ENCODE data around the gene MTMR3.
A peak's percentile ranks its signal among the peaks of the same experiment; 100 is the strongest.
"Not testable (repeated sequence)": the region's sequence is repeated elsewhere in the genome, so short reads cannot be mapped to it uniquely, and the experiment has no call there.

MTMR3 gene

DNA sequence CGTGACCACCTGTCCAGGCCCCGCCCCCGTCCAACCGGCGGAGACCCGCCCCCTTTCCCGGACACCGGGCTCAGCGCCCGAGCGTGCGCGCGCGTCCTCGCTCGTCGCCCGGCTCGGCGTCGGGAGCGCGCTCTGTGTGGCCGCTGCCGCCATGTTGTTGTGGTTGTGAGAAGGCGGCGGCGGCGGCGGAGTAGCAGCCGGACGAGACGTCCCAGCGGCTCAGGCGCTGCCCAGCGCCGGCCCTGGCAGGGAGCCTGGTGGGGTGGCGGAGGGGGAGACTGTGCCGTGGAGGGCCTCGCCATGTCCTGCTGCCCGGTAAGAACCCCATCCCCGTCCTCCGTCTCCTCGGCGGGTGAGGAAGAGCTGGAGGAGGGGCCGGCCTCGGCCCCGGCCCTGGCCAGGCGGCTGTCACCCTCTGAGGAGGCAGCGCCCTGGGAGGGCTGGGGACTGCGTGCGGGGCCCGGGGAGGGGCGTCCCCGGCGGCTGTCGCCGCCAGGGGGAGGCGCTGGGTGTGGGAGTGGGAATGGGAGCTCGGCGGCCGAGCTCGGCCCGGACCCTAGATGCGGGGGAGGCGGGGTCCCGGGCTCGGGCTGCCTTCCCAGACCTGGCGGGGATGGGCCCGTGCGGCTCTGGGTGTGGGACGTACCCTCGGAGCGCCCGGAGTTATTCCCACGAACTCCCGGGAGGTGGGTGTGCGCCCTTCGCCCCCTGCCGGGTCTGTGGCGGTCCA lies at the start of gene MTMR3:
TSS of gene MTMR3 (plus strand) at position 130 of the 730 bp plus-strand sequence. CDS start 87,886 bp downstream, outside the sequence.
- peak; percentile 94 for DNase-seq

GRCh38 chr22:29833392-29833965 lies 49.5 kb upstream of the MTMR3 start:
- DNase-seq = no peak

GRCh38 chr22:29834046-29834445 lies 48.9 kb upstream of the MTMR3 start:
- DNase-seq = no peak

DNA sequence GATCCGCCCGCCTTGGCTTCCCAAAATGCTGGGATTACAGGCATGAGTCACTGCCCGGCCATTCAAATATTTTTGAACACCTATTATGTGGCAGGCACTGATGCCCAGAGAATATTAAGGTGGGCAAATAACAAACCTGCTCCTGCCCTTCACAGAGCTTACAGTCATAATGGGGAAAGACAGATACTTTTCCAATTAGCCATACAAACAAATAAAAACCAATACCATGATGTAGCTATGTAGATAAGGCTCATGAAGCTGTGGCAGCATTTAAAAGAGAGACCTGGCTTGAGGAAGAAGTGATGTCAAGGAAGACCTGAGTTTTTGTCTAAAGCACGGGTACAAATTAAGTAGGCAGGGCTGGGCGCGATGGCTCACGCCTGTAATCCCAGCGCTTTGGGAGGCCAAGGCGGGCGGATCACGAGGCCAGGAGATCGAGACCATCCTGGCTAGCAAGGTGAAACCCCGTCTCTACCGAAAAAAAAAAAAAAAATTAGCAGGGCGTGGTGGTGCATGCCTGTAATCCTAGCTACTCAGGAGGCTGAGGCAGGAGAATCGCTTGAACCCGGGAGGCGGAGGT lies 46.1 kb upstream of the MTMR3 start:
- not testable (repeated sequence) for DNase-seq

GRCh38 chr22:29837741-29838598 lies 45.0 kb upstream of the MTMR3 start, which contains the start of gene ASCC2:
TSS of gene ASCC2 (minus strand) at chr22:29838274. CDS start at chr22:29832325, 5,949 bp downstream.
- DNase-seq = peak; percentile 100

DNA sequence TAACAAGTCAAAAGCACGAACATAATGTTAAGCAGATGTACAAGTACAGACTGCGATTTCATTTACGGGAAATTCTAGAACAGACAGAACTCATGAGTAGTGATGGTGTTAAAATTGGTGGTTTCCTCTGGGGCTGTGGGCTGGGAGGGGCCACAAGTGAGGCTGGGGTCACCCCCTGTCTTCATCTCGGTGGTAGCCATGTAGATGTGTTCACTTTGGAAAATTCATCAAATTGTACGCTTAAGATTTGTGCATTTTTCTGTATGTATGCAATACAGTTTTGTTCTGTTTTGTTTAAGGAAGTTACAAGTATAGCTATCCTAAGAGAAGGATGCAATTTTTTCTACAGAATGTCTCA lies 44.4 kb upstream of the MTMR3 start:
- DNase-seq = no peak

DNA sequence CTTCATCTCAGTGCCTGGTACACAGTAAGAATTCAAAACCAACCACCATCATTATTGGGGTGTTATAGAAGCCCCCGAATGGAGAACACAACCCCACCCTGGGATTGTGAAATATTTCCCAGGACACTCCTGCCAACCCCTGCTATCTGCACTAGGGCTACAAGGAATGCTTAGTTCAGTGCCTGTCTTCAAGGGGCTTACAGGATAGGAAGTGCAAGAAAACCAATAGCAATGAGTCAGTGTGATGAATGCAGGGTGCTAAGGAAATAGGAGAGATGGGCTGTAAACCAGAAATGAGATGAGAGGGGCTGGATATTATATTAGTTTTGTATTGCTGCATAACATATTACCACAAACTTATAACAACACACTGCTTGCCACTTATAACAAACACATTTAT lies 43.9 kb upstream of the MTMR3 start:
- no peak for DNase-seq

DNA sequence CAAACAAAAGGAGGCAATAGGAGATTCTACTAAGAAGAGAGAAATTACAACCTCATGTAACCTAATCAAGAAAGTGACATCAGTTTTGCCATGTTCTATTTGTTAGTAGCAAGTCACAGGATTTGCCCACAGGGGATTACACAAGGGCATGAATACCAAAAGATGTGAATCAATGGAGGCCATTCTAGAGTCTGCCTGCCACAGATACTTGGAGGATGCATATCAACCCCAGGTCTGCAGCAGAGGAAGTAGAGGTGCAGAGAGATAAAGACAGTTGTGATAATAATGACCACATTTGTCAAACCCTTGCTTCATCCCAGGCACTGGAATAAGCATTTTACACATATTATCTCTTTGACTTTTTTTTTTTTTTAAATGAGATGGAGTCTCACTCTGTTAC lies 42.5 kb upstream of the MTMR3 start:
- no peak for DNase-seq

DNA sequence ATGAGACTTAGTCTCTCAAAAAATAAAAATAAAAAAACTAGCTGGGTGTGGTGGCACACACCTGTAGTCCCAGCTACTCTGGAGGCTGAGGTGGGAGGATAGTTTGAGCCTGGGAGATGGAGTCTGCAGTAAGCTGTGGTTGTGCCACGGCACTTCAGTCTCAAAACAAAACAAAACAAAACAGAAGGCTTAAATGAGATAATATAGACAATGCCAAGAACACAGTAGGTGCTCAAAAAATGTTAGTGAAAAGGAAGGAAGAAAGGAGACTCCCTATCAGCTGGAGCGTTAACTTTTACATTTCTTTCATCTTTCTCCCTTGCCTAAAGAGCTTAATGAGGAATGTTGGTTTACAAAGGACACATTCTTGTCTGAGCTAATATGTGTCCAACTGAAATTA lies 40.8 kb upstream of the MTMR3 start:
- DNase-seq = no peak

DNA sequence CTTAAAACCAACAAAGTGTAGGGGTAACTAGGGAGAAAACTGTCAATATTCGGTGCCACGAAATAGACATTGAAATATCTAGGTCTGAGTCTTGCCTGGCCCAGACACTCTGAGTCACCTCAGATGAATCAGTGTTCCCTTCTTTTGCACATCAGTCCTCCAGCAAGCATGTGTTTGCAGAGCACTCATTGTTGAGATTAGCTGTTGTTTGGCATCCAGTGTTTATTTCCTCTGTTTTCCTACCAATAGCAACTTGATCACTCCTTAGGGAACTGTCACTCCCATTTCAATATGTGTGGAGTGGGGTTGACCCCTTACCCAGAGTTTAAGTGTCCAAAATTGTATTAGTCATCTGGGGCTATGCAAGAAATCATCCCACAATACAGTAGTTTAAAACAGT lies 40.2 kb upstream of the MTMR3 start:
- DNase-seq = no peak

DNA sequence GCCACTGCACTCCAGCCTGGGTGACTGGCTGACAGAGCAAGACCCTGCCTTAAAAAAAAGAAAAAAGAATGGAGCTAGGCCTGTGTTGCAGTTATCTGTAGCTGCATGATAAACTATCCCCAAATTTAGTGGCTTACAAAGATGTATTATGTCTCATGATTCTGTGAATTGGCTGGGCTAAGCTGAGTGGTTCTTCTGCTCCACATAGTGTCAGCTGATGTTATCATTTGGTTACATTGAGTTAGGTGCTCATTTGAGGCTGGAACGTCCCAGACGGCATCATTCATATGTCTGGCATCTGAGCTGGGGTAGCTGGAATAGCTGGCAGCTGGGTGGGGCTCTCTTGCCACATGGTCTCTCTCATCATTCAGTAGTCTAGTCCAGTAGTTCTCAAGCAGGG lies 36.7 kb upstream of the MTMR3 start:
- no peak for DNase-seq

DNA sequence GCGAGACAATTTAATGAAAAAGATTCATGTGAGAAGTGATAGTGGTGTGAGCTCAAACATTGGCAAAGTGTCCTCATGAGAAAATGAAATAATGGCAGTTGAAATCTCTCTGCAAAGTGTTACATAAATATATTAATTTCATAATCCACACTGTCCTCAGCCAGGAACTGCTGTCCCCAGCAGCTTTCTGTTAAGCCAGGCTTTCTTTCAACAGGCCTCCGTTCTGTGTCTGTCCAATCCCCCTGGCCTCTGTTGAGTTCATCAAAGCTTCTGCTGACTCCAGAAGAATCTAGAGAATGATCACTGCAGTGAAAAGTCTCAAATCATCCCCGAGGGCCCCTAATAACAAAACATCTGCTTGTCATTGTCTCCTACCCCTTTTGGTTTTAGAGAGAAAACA lies 34.9 kb upstream of the MTMR3 start:
- no peak for DNase-seq

DNA sequence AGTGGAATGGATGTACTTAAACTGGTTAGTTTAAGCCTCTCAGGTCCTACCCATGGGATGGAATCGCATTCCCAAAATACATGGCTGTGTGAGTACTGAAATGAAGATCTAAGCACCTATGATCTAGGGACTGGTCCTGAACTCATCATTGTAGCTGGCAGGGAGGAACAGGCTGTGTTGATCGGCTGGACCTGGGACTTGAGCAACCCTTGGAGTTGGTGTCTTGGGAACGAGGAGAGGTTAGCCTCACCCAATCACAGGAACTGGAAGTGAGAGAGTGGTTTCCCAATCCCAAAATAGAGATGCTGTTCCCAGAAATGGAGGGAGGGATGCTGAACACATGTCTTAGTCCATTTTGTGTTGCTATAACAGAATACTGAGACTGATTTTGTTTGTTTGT lies 28.5 kb upstream of the MTMR3 start:
- DNase-seq = no peak

DNA sequence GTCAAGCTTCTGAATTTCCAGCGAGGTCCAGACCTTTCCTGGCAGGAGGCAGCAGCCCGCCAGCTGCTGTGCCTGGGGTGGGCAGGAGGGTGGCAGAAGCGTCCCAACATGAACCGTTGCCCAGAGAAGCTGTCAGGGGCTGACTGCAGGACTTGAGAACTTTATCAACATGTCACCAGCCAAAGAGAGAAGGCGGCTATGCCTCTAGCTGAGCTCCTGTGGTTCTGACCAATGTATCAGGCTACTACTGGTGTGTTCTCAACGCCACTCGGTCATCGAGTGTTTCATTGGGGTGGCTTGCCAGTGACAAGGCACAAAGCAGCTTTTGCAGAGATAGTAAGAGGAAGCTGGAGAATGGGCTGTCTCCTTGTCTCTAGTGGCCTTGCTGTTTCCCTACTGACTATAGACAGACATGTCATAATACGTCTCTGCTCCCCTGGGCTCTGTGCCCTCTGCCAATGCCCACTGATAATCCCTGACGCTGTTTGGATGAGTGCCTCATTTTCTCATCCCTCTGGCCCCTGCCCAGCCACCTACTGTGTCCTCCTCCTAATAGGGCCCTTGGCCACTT lies 27.3 kb upstream of the MTMR3 start:
- no peak for DNase-seq

- no peak for DNase-seq
Observed at GRCh38 chr22:29856496-29856895, 26.5 kb upstream of the MTMR3 start.

GRCh38 chr22:29859030-29859429 lies 23.9 kb upstream of the MTMR3 start:
- DNase-seq = not testable (repeated sequence)

DNA sequence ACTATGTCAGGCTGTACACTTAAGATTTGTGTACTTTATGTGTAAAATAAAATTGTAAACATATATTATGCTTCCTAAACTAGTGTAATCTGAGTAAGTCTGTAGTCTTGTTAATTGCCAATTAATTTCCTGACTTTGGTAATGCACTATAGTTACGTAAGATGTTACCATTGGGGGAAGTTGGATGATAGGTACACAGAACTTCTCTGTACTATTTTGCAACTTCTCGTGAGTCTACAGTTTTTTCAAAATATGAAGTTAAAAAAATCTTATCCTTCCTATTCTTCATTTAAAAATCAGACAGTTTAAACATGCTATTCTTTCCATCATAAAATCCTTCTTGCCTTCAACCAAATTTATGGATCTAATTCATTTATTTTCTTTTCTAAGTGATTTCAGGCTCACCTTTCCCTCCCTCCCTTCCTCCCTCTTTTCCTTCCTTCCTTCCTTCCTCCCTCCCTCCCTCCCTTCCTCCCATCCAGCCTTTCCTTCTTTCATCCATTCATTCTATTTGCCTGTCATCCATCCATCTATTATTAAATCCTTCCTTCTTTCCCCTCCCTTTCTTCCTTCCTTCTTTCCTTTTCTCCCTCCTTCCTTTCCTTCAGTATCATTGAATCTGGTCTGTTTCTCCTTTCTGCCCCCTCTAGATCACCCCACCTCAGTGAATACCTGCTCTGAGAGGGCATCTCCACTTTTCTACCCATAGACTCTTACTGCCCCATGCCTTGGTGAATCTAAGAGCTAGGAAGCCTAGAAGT lies 22.8 kb upstream of the MTMR3 start:
- no peak for DNase-seq

DNA sequence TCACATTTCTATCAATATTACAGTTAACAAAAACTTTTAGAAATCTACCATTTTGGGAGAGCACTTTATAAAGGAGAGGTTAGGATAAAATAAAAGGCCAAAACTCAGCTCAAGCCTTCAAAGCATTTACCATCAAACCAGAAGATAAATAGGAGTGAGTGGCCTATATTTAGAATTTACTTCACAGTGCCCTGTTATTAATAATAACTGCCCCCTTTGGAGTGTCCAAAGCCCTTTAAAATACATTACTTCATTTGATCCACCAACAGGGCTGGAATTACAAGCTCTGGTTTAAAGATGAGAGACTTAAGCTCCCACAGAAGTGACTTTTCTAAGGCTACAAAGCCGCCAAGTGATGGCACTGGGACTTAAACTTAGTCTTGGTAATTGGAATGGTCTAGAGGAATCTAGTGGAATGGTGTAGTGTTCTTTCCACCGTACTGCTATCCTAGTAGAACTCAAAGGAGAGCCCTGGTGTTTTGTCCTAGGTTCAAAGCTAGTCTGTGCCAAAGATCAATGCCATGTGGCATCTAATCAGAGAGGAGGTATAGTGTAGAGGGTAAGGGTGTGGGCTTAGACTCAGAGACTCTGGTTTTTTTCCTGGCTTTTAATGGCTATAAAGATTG lies 21.2 kb upstream of the MTMR3 start:
- no peak for DNase-seq

DNA sequence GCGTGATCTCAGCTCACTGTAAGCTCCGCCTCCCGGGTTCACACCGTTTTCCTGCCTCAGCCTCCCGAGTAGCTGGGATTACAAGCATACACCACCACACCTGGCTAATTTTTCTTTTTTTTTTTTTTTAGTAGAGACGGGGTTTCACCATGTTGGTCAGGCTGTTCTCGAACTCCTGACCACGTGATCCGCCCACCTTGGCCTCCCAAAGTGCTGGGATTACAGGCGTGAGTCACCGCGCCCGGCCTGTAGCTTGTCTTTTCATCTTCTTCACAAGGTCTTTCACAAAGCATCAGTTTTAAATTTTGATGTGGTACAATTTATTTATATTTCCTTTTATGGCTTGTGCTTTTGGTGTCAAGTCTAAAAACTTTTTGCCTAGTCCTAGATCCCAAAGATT lies 17.4 kb upstream of the MTMR3 start:
- not testable (repeated sequence) for DNase-seq

DNA sequence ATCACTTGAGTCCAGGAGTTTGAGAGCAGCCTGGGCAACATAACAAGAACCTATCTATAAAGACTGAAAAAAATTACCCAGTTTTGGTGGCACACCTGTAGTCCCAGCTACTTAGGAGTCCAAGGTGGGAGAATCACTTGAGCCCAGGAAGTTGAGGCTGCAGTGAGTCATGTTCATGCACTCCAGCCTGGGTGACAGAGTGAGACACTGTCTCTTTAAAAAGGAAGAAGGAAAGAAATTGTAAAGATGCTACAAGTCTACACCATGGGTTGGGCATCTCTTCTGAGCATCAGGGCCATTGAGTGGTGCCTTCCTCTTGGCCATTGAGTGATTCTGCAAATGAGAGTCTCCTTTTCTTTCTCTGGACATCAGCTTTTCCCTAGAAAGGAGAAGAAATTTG lies 15.7 kb upstream of the MTMR3 start:
- DNase-seq = no peak

- no peak for DNase-seq
Observed at GRCh38 chr22:29867851-29868250, 15.1 kb upstream of the MTMR3 start.

DNA sequence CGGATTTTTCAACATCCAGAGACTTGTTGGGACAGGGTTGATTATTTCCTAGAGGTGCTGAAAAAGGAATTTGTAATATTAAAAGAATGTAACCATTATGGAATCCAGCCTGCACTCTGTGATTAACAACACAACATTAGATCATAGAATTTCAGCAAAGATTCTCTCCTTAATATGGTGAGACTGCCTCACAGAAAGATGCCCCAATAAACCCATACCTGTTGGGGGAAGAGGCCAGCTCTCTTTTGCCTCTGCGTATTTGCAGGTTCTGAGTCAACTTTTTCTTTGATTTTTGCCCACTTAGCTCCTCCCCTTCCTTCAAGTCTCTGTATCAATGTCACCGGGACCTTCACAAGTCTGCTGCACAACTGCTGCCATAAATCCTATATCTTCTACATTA lies 12.4 kb upstream of the MTMR3 start:
- DNase-seq = peak; percentile 33
